GM19438 (cell line): ENCODE data around the gene TWNK.
"Not testable (repeated sequence)": the region's sequence is repeated elsewhere in the genome, so short reads cannot be mapped to it uniquely, and the experiment has no call there.

Experiments used
- ATAC-seq: cut with Tn5 transposase; IDR thresholded peaks from one replicate; pipeline ENCODE4 v1.9.1; 2021; ENCODE audit warnings: low read depth; ENCODE audit not compliant: unreplicated experiment

The TWNK gene

GRCh38 chr10:100972115-100972903, 15.0 kb upstream of the TWNK start:
- no peak for ATAC-seq

GRCh38 chr10:100972904-100973535, 14.3 kb upstream of the TWNK start:
- no peak for ATAC-seq

GRCh38 chr10:100975397-100975796, 11.9 kb upstream of the TWNK start:
- not testable (repeated sequence) for ATAC-seq

- no peak for ATAC-seq
Measured at GRCh38 chr10:100976906-100977305, 10.4 kb upstream of the TWNK start.

- no peak for ATAC-seq
Measured at GRCh38 chr10:100977436-100977835, 9.9 kb upstream of the TWNK start.

GRCh38 chr10:100978121-100978900, 9.0 kb upstream of the TWNK start:
- no peak for ATAC-seq

GRCh38 chr10:100978901-100979195, 8.5 kb upstream of the TWNK start:
- no peak for ATAC-seq

- ATAC-seq: no peak
Measured at GRCh38 chr10:100979791-100980272, 7.5 kb upstream of the TWNK start.

GRCh38 chr10:100980311-100980710, 7.0 kb upstream of the TWNK start:
- no peak for ATAC-seq

GRCh38 chr10:100980711-100981110, 6.6 kb upstream of the TWNK start:
- no peak for ATAC-seq

GRCh38 chr10:100981178-100981772, 6.1 kb upstream of the TWNK start:
- ATAC-seq: no peak

GRCh38 chr10:100982916-100983830, 4.2 kb upstream of the TWNK start:
- no peak for ATAC-seq

- no peak for ATAC-seq
Measured at GRCh38 chr10:100983868-100984671, 3.3 kb upstream of the TWNK start.

- no peak for ATAC-seq
Measured at GRCh38 chr10:100984672-100985177, 2.6 kb upstream of the TWNK start.

GRCh38 chr10:100985336-100985735, 2.0 kb upstream of the TWNK start:
- no peak for ATAC-seq

- no peak for ATAC-seq
Measured at GRCh38 chr10:100986623-100986951, 756 bp upstream of the TWNK start.

- ATAC-seq: peak; percentile 18
Measured at GRCh38 chr10:100987685-100988049, 324 bp downstream of the TWNK start.

- ATAC-seq: no peak
Measured at GRCh38 chr10:100988166-100988565, 823 bp downstream of the TWNK start.

GRCh38 chr10:100989088-100989487, 1.7 kb downstream of the TWNK start:
- no peak for ATAC-seq
